HepG2 (cell line): ENCODE results near the gene TLDC2. TPM values are rescaled to one million over a fixed set of nuclear protein-coding genes. Genes with fewer than 3 reads are reported as not detected.

Experiments
- AHR ChIP-seq: IDR thresholded peaks from 2 replicates; pipeline ENCODE4 v1.6.1; 2018; ENCODE audit warnings: missing genetic modification reagents, missing compliant biosample characterization
- ARID4A ChIP-seq: sonication (generic); formaldehyde crosslinking; IDR thresholded peaks from 2 replicates; pipeline ENCODE4 v1.5.0; 2020; ENCODE audit warnings: mild to moderate bottlenecking, missing genetic modification reagents, borderline replicate concordance
- BRD4 ChIP-seq: sonication (generic); formaldehyde crosslinking; IDR thresholded peaks from 2 replicates; pipeline ENCODE4 v1.4.0; 2020; ENCODE audit warnings: missing genetic modification reagents
- FOXC1 ChIP-seq: sonication (generic); formaldehyde crosslinking; IDR thresholded peaks from 2 replicates; pipeline ENCODE4 v1.8.0; 2022; ENCODE audit warnings: mild to moderate bottlenecking, missing genetic modification reagents, borderline replicate concordance
- NFKB2 ChIP-seq: sonication (generic); formaldehyde crosslinking; IDR thresholded peaks from 2 replicates; pipeline ENCODE4 v1.4.0; 2020; ENCODE audit warnings: missing genetic modification reagents, borderline replicate concordance
- NR2C2 ChIP-seq: sonication (generic); formaldehyde crosslinking; IDR thresholded peaks from 2 replicates; pipeline ENCODE4 v1.4.0; 2020; ENCODE audit warnings: missing genetic modification reagents, mild to moderate bottlenecking, moderate library complexity, borderline replicate concordance
- POGZ ChIP-seq: sonication (generic); formaldehyde crosslinking; IDR thresholded peaks from 2 replicates; pipeline ENCODE4 v1.4.0; 2020; ENCODE audit warnings: mild to moderate bottlenecking, missing genetic modification reagents
- ZBTB20 ChIP-seq: sonication (generic); formaldehyde crosslinking; IDR thresholded peaks from 2 replicates; pipeline ENCODE4 v1.8.1; 2023; ENCODE audit warnings: missing genetic modification reagents, low read depth, mild to moderate bottlenecking, borderline replicate concordance
- ZNF225 ChIP-seq: sonication (generic); formaldehyde crosslinking; IDR thresholded peaks from 2 replicates; pipeline ENCODE4 v1.4.0; 2020; ENCODE audit warnings: mild to moderate bottlenecking, missing genetic modification reagents
- ZNF280B ChIP-seq: sonication (generic); formaldehyde crosslinking; IDR thresholded peaks from 2 replicates; pipeline ENCODE4 v1.5.0; 2020; ENCODE audit warnings: missing genetic modification reagents, mild to moderate bottlenecking, borderline replicate concordance
- ZNF431 ChIP-seq: sonication (generic); formaldehyde crosslinking; IDR thresholded peaks from 2 replicates; pipeline ENCODE4 v1.9.0; 2022; ENCODE audit warnings: missing genetic modification reagents, low read depth, mild to moderate bottlenecking, borderline replicate concordance
- ZNF644 ChIP-seq: IDR thresholded peaks from 2 replicates; pipeline ENCODE4 v1.6.1; 2016; ENCODE audit warnings: low read depth
- polyA plus RNA-seq, 8 experiments: library from polyadenylated mRNA; depleted of rRNA in 3 of 8; stranded (reverse) in 7 of 8; unstranded in 1 of 8; fragments of >200 nt; fragmentation: Illumina TruSeq in 4 of 8; extraction: Trizol in 4 of 8; gene quantifications; 2 replicates each; pipeline versions ENCODE4 v1.2.1 to v1.2.3, GENCODE V29; 2011 to 2016; ENCODE audit warnings: low read depth in 4 of 8, missing spikeins in 1 of 8, mixed read lengths in 1 of 8; ENCODE audit not compliant: insufficient read depth in 1 of 8
- total RNA-seq, 5 experiments: library from RNA; depleted of rRNA; stranded (reverse); fragments of >200 nt; fragmentation: Illumina TruSeq; extraction: Trizol; gene quantifications; 2 replicates each; pipeline ENCODE4 v1.2.3, GENCODE V29; 2016; ENCODE audit warnings: low read depth in 1 of 5

Gene TLDC2
- total and polyA plus RNA-seq, 2 of the 13 experiments (the other 11 are each of a cell fraction or from before 2014, with no cell fraction given): 1.5 to 1.6 TPM

GRCh38 chr20:36875702-36876472 is at the start of gene TLDC2 (continued):
- 0 out of 2 replicates have a peak, but pooled peaks have one; percentile 31 for TF ChIP-seq FOXC1 (CRISPR knock-in tag)
- TF ChIP-seq POGZ (CRISPR knock-in tag): 0 out of 2 replicates have a peak, but pooled peaks have one; percentile 43
- TF ChIP-seq ZNF280B (CRISPR knock-in tag): peak; percentile 73; the same call in 1 of the 2 replicates
- TF ChIP-seq ZNF431 (CRISPR knock-in tag): no peak; the same call in 1 of the 2 replicates
- peak; percentile 57; the same call in 1 of the 2 replicates for TF ChIP-seq ZBTB20
- TF ChIP-seq ZNF225 (CRISPR knock-in tag): peak; percentile 71; the same call in 1 of the 2 replicates
- peak; percentile 73; the same call in 1 of the 2 replicates for TF ChIP-seq ZNF644 (CRISPR knock-in tag)
- TF ChIP-seq NFKB2 (CRISPR knock-in tag): peak; percentile 72
- 0 out of 2 replicates have a peak, but pooled peaks have one; percentile 59 for TF ChIP-seq BRD4 (CRISPR knock-in tag)
- TF ChIP-seq NR2C2: peak; percentile 59; the same call in 1 of the 2 replicates
- TF ChIP-seq AHR (CRISPR knock-in tag): no peak
- TF ChIP-seq ARID4A (CRISPR knock-in tag): peak; percentile 57; the same call in 1 of the 2 replicates
